Endothelial cell of umbilical vein (primary cell): ENCODE results near the gene SCN1B. TPM values are rescaled to one million over a fixed set of nuclear protein-coding genes. Genes with fewer than 3 reads are reported as not detected.
"Not testable (repeated sequence)": the region's sequence is repeated elsewhere in the genome, so short reads cannot be mapped to it uniquely, and the experiment has no call there.

Experiments used
- BruUV-seq: library from RNA; stranded (reverse); fragments of 400-500 nt; replicated peaks from 2 replicates; lab custom pipeline; 2021; lab: Mats Ljungman, UMichigan
- CTCF ChIA-PET: fragments of 300-600, 350-600 bp; sonication (Branson Sonifier 250); formaldehyde crosslinking; loops from one replicate; lab custom pipeline; 2021; ENCODE audit warnings: antibody characterized with exemption, inconsistent platforms; lab: Charles Lee
- POLR2A ChIA-PET: fragments of 300-600, 350-600 bp; sonication (Branson Sonifier 250); formaldehyde crosslinking; loops from one replicate; lab custom pipeline; 2021; ENCODE audit warnings: antibody characterized with exemption, inconsistent platforms; lab: Charles Lee
- DNase-seq: peaks from one replicate; pipeline ENCODE4 v3.0.0-alpha.2; 2011; ENCODE audit warnings: low read depth, low spot score
- FAIRE-seq: peaks from 2 replicates; lab custom pipeline; 2011; peaks lifted over from hg19 to GRCh38; lab: Jason Lieb, UNC
- H2AFZ ChIP-seq: 2 replicates; pipeline ENCODE4 v1.6.0; 2012; ENCODE audit warnings: low read depth, low read length, control low read depth, inconsistent platforms
- H3K27ac ChIP-seq: 2 replicates; pipeline ENCODE4 v1.5.1; 2011; ENCODE audit warnings: low read depth, mild to moderate bottlenecking, control low read depth, low read length, moderate library complexity; ENCODE audit not compliant: insufficient read depth
- H3K27me3 ChIP-seq, 2 experiments: 2 replicates each; pipeline versions ENCODE4 v1.6.0 to v1.6.1; 2011; ENCODE audit warnings: low read length in 2 of 2, mixed read lengths in 1 of 2; ENCODE audit not compliant: control insufficient read depth in 2 of 2, insufficient read depth in 2 of 2
- H3K36me3 ChIP-seq, 2 experiments: 2 replicates in 1 of 2; 3 replicates in 1 of 2; pipeline ENCODE4 v1.5.1; 2011; ENCODE audit warnings: low read length in 2 of 2, mild to moderate bottlenecking in 1 of 2, moderate library complexity in 1 of 2; ENCODE audit not compliant: control insufficient read depth in 2 of 2, insufficient read depth in 2 of 2; ENCODE audit errors: extremely low read depth in 1 of 2
- H3K4me1 ChIP-seq: 3 replicates; pipeline ENCODE4 v1.5.1; 2011; ENCODE audit warnings: mild to moderate bottlenecking, low read length; ENCODE audit not compliant: control insufficient read depth, insufficient read depth; ENCODE audit errors: extremely low read depth
- H3K4me2 ChIP-seq: 2 replicates; pipeline ENCODE4 v1.6.1; 2011; ENCODE audit warnings: low read length, control low read depth, mixed read lengths; ENCODE audit not compliant: insufficient read depth
- H3K4me3 ChIP-seq, 3 experiments: fragments of 200-600 bp in 1 of 3; sonication (generic), shearing (Covaris generic) in 1 of 3; replicated peaks in 1 of 3; 2 replicates each; pipeline ENCODE4 v1.5.1; 2011 to 2016; ENCODE audit warnings: control low read depth in 3 of 3, low read length in 3 of 3, mild to moderate bottlenecking in 2 of 3, inconsistent platforms in 1 of 3, low read depth in 1 of 3, moderate library complexity in 1 of 3; ENCODE audit not compliant: insufficient read depth in 1 of 3
- H3K79me2 ChIP-seq: 2 replicates; pipeline ENCODE4 v1.6.0; 2012; ENCODE audit warnings: low read length, inconsistent platforms; ENCODE audit not compliant: control insufficient read depth, insufficient read depth
- H3K9ac ChIP-seq: replicated peaks from 2 replicates; pipeline ENCODE3; 2011; ENCODE audit warnings: low read length, control low read depth; ENCODE audit not compliant: insufficient read depth; ENCODE audit errors: extremely low read depth
- H3K9me1 ChIP-seq: replicated peaks from 3 replicates; pipeline ENCODE4 v1.6.0; 2011; ENCODE audit warnings: mild to moderate bottlenecking, low read length; ENCODE audit not compliant: control insufficient read depth, insufficient read depth; ENCODE audit errors: extremely low read depth
- H3K9me3 ChIP-seq: replicated peaks from 2 replicates; pipeline ENCODE4 v1.5.1; 2012; ENCODE audit warnings: low read length, inconsistent platforms; ENCODE audit not compliant: control insufficient read depth, insufficient read depth
- H4K20me1 ChIP-seq: replicated peaks from 2 replicates; pipeline ENCODE3; 2011; ENCODE audit warnings: mild to moderate bottlenecking, low read length; ENCODE audit not compliant: control insufficient read depth, insufficient read depth; ENCODE audit errors: extremely low read depth
- FOS ChIP-seq: IDR thresholded peaks from 2 replicates; pipeline ENCODE4 v1.6.1; 2011; ENCODE audit warnings: mild to moderate bottlenecking, low read length, moderate library complexity, borderline replicate concordance; ENCODE audit not compliant: insufficient read depth
- GATA2 ChIP-seq: IDR thresholded peaks from 2 replicates; pipeline ENCODE4 v1.7.0; 2011; ENCODE audit warnings: low read depth, mild to moderate bottlenecking, moderate library complexity, mixed read lengths, low read length; ENCODE audit not compliant: insufficient read length, insufficient read depth
- MAX ChIP-seq: IDR thresholded peaks from 2 replicates; pipeline ENCODE4 v1.6.1; 2011; ENCODE audit not compliant: insufficient read depth, insufficient read length
- MYC ChIP-seq: IDR thresholded peaks from one replicate; pipeline ENCODE4 v1.6.1; 2011; ENCODE audit warnings: mild to moderate bottlenecking, low read depth, low read length
- POLR2A ChIP-seq: IDR thresholded peaks from 2 replicates; pipeline ENCODE4 v1.6.1; 2012; ENCODE audit warnings: low read depth, mild to moderate bottlenecking, control low read depth, low read length
- POLR2AphosphoS5 ChIP-seq: IDR thresholded peaks from 2 replicates; pipeline ENCODE4 v1.6.1; 2012; ENCODE audit warnings: low read depth, mild to moderate bottlenecking, control low read depth, low read length, moderate library complexity; ENCODE audit not compliant: insufficient read depth
- dilution Hi-C: fragments of 300-500 bp; cut with MboI; formaldehyde crosslinking; loops from one replicate; pipeline ENCODE4 v1.15.0; 2019; ENCODE audit warnings: low sequenced_read_pairs; ENCODE audit not compliant: extremely low pct_ligation_motif_present
- intact Hi-C: fragments of 100-400 bp; cut with micrococcal nuclease; formaldehyde crosslinking; loops from one replicate; pipeline ENCODE4 v1.10.0; 2022
- polyA plus RNA-seq, 4 experiments: library from polyadenylated mRNA; depleted of rRNA in 3 of 4; stranded (reverse) in 3 of 4; unstranded in 1 of 4; fragments of >200 nt; gene quantifications; 2 replicates each; pipeline versions ENCODE4 v1.2.1 to v1.2.3, GENCODE V29; 2011 to 2012; ENCODE audit warnings: missing spikeins in 1 of 4
- total RNA-seq: library from RNA; stranded (reverse); gene quantifications from 2 replicates; pipeline ENCODE4 v1.2.3, GENCODE V29; 2021

The SCN1B gene
- total and polyA plus RNA-seq, 2 donors (not counting 3 experiments of a cell fraction or from before 2014, with no cell fraction given), result 11.2 to 14.2 TPM

GRCh38 chr19:35027851-35028599 is 2.2 kb upstream of the SCN1B start:
- TSS peak; percentile 10 for BruUV-seq
- Histone ChIP-seq H3K9ac (no peak overlapping the region), H3K27me3 (no peaks in the 10 kb centered on the region), H3K36me3 (peaks cover 3 to 39% of the 10 kb centered on the region in 2 experiments), H3K27ac (no peak overlapping the region), H3K4me1 (peaks cover 2% of the 10 kb centered on the region), H3K4me2 (no peak overlapping the region), H3K79me2 (no peaks in the 10 kb centered on the region), H4K20me1 (no peaks in the 10 kb centered on the region), H3K9me1 (no peaks in the 10 kb centered on the region), H3K4me3 (no peak overlapping the region), H3K9me3 (no peaks in the 10 kb centered on the region), H2AFZ (no peak overlapping the region)
- TF ChIP-seq FOS, result no peak
- TF ChIP-seq POLR2AphosphoS5, result no peak
- TF ChIP-seq POLR2A, result peak; percentile 21
- TF ChIP-seq MAX, result no peak
- TF ChIP-seq GATA2, result no peak
- no peak for TF ChIP-seq MYC
- intact Hi-C loops, result no loop called here
- no peak for DNase-seq
- dilution Hi-C loops, result no loop called here
- FAIRE-seq, result no peak
- ChIA-PET CTCF (interaction anchor here (0.7 to 2.0 kb wide), 3 partner anchors 10 to 56 kb away, joined by 3 to 8 read pairs (median 3); no protein-coding TSS in a partner anchor), POLR2A (interaction anchor here (0.6 kb wide), 1 partner anchor 15 kb away, joined by 3 read pairs; no protein-coding TSS in a partner anchor)

GRCh38 chr19:35028600-35028885 is 1.7 kb upstream of the SCN1B start:
- H3K27me3 ChIP-seq, CTCF ChIA-PET, H3K4me1 ChIP-seq, H3K27ac ChIP-seq, H3K9me1 ChIP-seq, H4K20me1 ChIP-seq, H3K9ac ChIP-seq, H3K4me2 ChIP-seq, H2AFZ ChIP-seq, intact Hi-C loops, BruUV-seq, FAIRE-seq, H3K4me3 ChIP-seq, H3K79me2 ChIP-seq, H3K9me3 ChIP-seq, DNase-seq, dilution Hi-C loops: not testable (repeated sequence)
- POLR2A ChIA-PET, result interaction anchor here (0.6 kb wide), 1 partner anchor 14 kb away, joined by 3 read pairs; no protein-coding TSS in a partner anchor
- peaks cover 3 to 34% of the 10 kb centered on the region in 2 experiments for H3K36me3 ChIP-seq

GRCh38 chr19:35029275-35029736 is 964 bp upstream of the SCN1B start:
- H3K4me2 ChIP-seq, result not testable (repeated sequence)
- CTCF ChIA-PET, result interaction anchor here (1.0 kb wide), 1 partner anchor 15 kb away, joined by 3 read pairs; no protein-coding TSS in a partner anchor

More at GRCh38 chr19:35029275-35029736, 964 bp upstream of the SCN1B start:
- H3K9me3 ChIP-seq, H3K4me3 ChIP-seq, DNase-seq, H3K27me3 ChIP-seq, intact Hi-C loops, H3K9ac ChIP-seq, H2AFZ ChIP-seq, dilution Hi-C loops, H3K79me2 ChIP-seq, H3K9me1 ChIP-seq, BruUV-seq, FAIRE-seq, H4K20me1 ChIP-seq, H3K4me1 ChIP-seq, H3K27ac ChIP-seq: not testable (repeated sequence)
- POLR2A ChIA-PET, result interaction anchor here (0.6 kb wide), 1 partner anchor 28 kb away, joined by 4 read pairs; no protein-coding TSS in a partner anchor
- peaks cover 2 to 29% of the 10 kb centered on the region in 2 experiments for H3K36me3 ChIP-seq
